Lower leg skin (tissue), 3 donors: ENCODE data around the gene SPPL2B.

Source experiments
- POLR2A ChIP-seq, 2 donors: fragments of 450-650 bp; IDR thresholded peaks; one replicate each; pipeline ENCODE4 v1.6.1; 2016 to 2017; ENCODE audit warnings: antibody characterized with exemption in 2 of 2, mild to moderate bottlenecking in 1 of 2, moderate library complexity in 1 of 2
- TF ChIP-seq, protein P1 (sequence below), 3 donors: fragments of 450-650 bp; IDR thresholded peaks; one replicate each; pipeline ENCODE4 v1.5.1; 2016; ENCODE audit warnings: antibody characterized with exemption in 3 of 3, mild to moderate bottlenecking in 3 of 3, moderate library complexity in 2 of 3

DNA sequence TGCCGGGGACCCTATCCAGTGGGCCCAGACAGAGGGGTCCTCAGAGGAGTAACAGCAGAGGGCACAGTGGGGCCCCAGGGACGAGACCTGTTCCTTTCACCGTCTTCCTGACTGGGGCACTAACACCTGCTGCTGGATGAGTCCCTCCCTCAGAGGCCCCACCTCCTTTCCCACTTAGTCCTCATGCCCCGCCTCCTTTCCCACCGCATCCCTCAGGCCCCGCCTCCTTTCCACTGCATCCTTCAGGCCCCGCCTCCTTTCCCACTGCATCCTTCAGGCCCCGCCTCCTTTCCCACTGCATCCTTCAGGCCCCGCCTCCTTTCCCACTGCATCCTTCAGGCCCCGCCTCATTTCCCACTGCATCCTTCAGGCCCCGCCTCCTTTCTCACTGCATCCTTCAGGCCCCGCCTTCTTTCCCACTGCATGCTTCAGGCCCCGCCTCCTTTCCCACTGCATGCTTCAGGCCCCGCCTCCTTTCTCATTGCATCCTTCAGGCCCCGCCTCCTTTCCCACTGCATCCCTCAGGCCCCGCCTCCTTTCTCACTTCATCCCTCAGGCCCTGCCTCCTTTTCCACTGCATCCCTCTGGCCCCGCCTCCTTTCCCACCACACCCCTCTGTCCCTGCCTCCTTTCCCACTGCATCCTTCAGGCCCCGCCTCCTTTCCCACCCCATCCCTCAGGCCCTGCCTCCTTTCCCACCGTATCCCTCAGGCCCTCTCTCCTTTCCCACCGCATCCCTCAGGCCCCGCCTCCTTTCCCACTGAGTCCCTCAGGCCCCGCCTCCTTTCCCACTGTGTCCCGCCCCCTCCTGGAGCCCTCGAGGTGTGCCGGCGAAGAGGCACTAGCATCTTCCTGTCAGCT lies 6.7 kb downstream of the SPPL2B start:
- TF ChIP-seq, protein P1, sequence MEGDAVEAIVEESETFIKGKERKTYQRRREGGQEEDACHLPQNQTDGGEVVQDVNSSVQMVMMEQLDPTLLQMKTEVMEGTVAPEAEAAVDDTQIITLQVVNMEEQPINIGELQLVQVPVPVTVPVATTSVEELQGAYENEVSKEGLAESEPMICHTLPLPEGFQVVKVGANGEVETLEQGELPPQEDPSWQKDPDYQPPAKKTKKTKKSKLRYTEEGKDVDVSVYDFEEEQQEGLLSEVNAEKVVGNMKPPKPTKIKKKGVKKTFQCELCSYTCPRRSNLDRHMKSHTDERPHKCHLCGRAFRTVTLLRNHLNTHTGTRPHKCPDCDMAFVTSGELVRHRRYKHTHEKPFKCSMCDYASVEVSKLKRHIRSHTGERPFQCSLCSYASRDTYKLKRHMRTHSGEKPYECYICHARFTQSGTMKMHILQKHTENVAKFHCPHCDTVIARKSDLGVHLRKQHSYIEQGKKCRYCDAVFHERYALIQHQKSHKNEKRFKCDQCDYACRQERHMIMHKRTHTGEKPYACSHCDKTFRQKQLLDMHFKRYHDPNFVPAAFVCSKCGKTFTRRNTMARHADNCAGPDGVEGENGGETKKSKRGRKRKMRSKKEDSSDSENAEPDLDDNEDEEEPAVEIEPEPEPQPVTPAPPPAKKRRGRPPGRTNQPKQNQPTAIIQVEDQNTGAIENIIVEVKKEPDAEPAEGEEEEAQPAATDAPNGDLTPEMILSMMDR (IDR thresholded peaks at IDR 0.05): no peak
- no peak for TF ChIP-seq POLR2A (IDR thresholded peaks at IDR 0.05)
